Ovary (tissue), 3 donors: ENCODE measurements around the gene MPIG6B.

Experiments used
- EP300 ChIP-seq: sonication (generic); formaldehyde crosslinking; IDR thresholded peaks from one replicate; pipeline ENCODE4 v1.6.1; 2017; ENCODE audit warnings: antibody characterized with exemption
- POLR2A ChIP-seq: fragments of 450-650 bp; IDR thresholded peaks from one replicate; pipeline ENCODE4 v1.6.1; 2017; ENCODE audit warnings: antibody characterized with exemption, mild to moderate bottlenecking, moderate library complexity
- TF ChIP-seq, protein P1 (sequence below), 3 donors: fragments of 450-650 bp in 2 of 3; fragments of 200-600 bp in 1 of 3; IDR thresholded peaks; one replicate each; pipeline versions ENCODE4 v1.5.1 to v1.8.0; 2016 to 2022; ENCODE audit warnings: antibody characterized with exemption in 3 of 3, mild to moderate bottlenecking in 1 of 3
- donor health status: DM: no; HTN: no; CAD: no.

DNA sequence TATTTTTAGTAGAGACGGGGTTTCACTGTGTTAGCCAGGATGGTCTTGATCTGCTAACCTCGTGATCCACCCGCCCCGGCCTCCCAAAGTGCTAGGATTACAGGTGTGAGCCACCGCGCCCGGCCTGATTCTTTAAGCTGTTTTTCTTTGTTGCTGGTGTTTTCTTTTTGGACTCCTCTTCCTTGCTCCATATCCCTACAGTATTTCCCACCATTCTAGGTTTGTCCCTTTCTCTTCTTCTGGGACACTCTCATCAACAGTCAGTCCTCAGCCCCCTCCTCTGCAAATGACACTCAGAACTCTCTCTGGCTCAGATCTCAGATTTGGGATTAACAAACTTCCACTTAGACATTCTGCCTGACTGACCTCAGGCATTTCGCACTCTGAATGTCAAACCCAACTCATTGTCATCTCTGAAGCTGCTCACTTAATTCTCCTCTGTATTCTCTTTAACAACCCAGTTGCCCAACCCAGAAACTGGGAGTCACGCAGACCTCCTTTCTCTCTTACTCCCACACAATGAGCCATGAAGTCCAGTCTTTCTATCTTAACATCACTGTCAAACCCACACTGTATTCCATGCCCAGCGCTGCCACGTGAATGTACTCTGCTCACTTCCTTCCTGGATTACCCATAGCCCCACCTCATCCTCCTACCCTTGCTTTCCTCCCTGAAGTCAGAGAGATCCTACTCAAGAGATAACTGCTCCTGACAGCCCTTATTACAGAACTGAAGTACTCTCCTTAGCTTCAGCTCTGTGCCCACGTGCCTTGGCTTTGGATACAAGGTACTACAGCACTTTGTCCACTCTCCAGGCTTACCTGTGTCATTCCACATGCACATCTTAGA lies 2.6 kb downstream of the MPIG6B start:
- TF ChIP-seq, protein P1, sequence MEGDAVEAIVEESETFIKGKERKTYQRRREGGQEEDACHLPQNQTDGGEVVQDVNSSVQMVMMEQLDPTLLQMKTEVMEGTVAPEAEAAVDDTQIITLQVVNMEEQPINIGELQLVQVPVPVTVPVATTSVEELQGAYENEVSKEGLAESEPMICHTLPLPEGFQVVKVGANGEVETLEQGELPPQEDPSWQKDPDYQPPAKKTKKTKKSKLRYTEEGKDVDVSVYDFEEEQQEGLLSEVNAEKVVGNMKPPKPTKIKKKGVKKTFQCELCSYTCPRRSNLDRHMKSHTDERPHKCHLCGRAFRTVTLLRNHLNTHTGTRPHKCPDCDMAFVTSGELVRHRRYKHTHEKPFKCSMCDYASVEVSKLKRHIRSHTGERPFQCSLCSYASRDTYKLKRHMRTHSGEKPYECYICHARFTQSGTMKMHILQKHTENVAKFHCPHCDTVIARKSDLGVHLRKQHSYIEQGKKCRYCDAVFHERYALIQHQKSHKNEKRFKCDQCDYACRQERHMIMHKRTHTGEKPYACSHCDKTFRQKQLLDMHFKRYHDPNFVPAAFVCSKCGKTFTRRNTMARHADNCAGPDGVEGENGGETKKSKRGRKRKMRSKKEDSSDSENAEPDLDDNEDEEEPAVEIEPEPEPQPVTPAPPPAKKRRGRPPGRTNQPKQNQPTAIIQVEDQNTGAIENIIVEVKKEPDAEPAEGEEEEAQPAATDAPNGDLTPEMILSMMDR (IDR thresholded peaks at IDR 0.05) = no peak
- TF ChIP-seq EP300 (no peak), POLR2A (no peak)
